Hepatocyte (in vitro differentiated cells): ENCODE results near the gene MT3. TPM values are rescaled to one million over a fixed set of nuclear protein-coding genes. Genes with fewer than 3 reads are reported as not detected.

ENCODE experiments used
- DNase-seq: peaks from one replicate; pipeline ENCODE4 v3.0.0-alpha.2; 2016; ENCODE audit warnings: low spot score
- H2AFZ ChIP-seq: fragments of 200-600 bp; sonication (generic); 2 replicates; pipeline ENCODE4 v1.6.0; 2016; ENCODE audit warnings: antibody characterized with exemption, mild to moderate bottlenecking
- H3K27ac ChIP-seq: fragments of 200-600 bp; sonication (generic); 2 replicates; pipeline ENCODE4 v1.5.1; 2016; ENCODE audit warnings: mild to moderate bottlenecking
- H3K27me3 ChIP-seq: fragments of 200-600 bp; sonication (generic); 2 replicates; pipeline ENCODE4 v1.6.1; 2016
- H3K36me3 ChIP-seq: fragments of 200-600 bp; sonication (generic); replicated peaks from 2 replicates; pipeline ENCODE4 v1.5.1; 2016; ENCODE audit warnings: low read depth; ENCODE audit not compliant: insufficient read depth
- H3K4me1 ChIP-seq: fragments of 200-600 bp; sonication (generic); 2 replicates; pipeline ENCODE4 v1.5.1; 2016; ENCODE audit warnings: mild to moderate bottlenecking, moderate library complexity; ENCODE audit not compliant: insufficient read depth
- H3K4me2 ChIP-seq: fragments of 200-600 bp; sonication (generic); 2 replicates; pipeline ENCODE4 v1.6.0; 2016
- H3K4me3 ChIP-seq: fragments of 200-600 bp; sonication (generic); 2 replicates; pipeline ENCODE4 v1.5.1; 2016; ENCODE audit warnings: mild to moderate bottlenecking
- H3K79me2 ChIP-seq: fragments of 200-600 bp; sonication (generic); 2 replicates; pipeline ENCODE4 v1.6.0; 2017; ENCODE audit warnings: mild to moderate bottlenecking
- H3K9me2 ChIP-seq: fragments of 200-600 bp; sonication (generic); replicated peaks from 2 replicates; pipeline ENCODE4 v1.6.0; 2017; ENCODE audit warnings: mild to moderate bottlenecking; ENCODE audit not compliant: insufficient read depth
- H3K9me3 ChIP-seq: fragments of 200-600 bp; sonication (generic); 2 replicates; pipeline ENCODE4 v1.5.1; 2016; ENCODE audit warnings: low read depth, mild to moderate bottlenecking
- H4K20me1 ChIP-seq: fragments of 200-600 bp; sonication (generic); 2 replicates; pipeline ENCODE4 v1.6.0; 2016; ENCODE audit warnings: mild to moderate bottlenecking; ENCODE audit not compliant: insufficient read depth, poor library complexity, severe bottlenecking
- CTCF ChIP-seq: fragments of 200-600 bp; sonication (generic); IDR thresholded peaks from 2 replicates; pipeline ENCODE4 v1.5.1; 2016; ENCODE audit warnings: antibody characterized with exemption, mild to moderate bottlenecking; ENCODE audit not compliant: poor library complexity
- EZH2 ChIP-seq: fragments of 200-600 bp; sonication (generic); IDR thresholded peaks from 2 replicates; pipeline ENCODE4 v1.6.1; 2016; ENCODE audit warnings: antibody characterized with exemption, mild to moderate bottlenecking, borderline replicate concordance
- EZH2phosphoT487 ChIP-seq: fragments of 200-600 bp; sonication (generic); IDR thresholded peaks from one replicate; pipeline ENCODE4 v1.6.1; 2018; ENCODE audit warnings: antibody characterized with exemption, mild to moderate bottlenecking, low read depth, moderate library complexity; ENCODE audit not compliant: unreplicated experiment, severe bottlenecking
- WGBS: methylation state at CpG from one replicate; pipeline ENCODE4 v1.1.6; 2016; ENCODE audit warnings: low lambda C conversion rate; ENCODE audit errors: missing lambda C conversion rate; 5-methylcytosine and 5-hydroxymethylcytosine counted together
- polyA plus RNA-seq: library from polyadenylated mRNA; unstranded; fragments of >200 nt; fragmentation: Nextera tagmentation; extraction: Ambion mirVana; gene quantifications from 2 replicates; pipeline ENCODE4 v1.2.1, GENCODE V29; 2016
- total RNA-seq: library from RNA; depleted of rRNA; stranded (reverse); fragments of >200 nt; gene quantifications from 2 replicates; pipeline ENCODE4 v1.2.3, GENCODE V29; 2014

MT3 gene
- total and polyA plus RNA-seq, 2 experiments from 2014 or later = not detected

GRCh38 chr16:56626685-56627084 is 37.4 kb downstream of the MT3 start:
- TF ChIP-seq CTCF (no peak), EZH2 (no peak), EZH2phosphoT487 (no peak)
- 57% methylated on average over 7 of the region's 7 CpGs for WGBS
- Histone ChIP-seq H4K20me1 (no peaks in the 10 kb centered on the region), H3K4me2 (peak overlapping the region; percentile 97), H3K4me1 (peaks cover 4% of the 10 kb centered on the region), H3K36me3 (no peaks in the 10 kb centered on the region), H3K27me3 (peaks cover 54% of the 10 kb centered on the region), H3K27ac (no peak overlapping the region), H3K4me3 (no peak overlapping the region), H2AFZ (no peak overlapping the region), H3K9me2 (no peaks in the 10 kb centered on the region), H3K9me3 (no peaks in the 10 kb centered on the region), H3K79me2 (no peaks in the 10 kb centered on the region)
- no peak for DNase-seq

GRCh38 chr16:56628486-56629350 is 39.4 kb downstream of the MT3 start:
- DNase-seq = no peak
- Histone ChIP-seq H3K36me3 (no peaks in the 10 kb centered on the region), H2AFZ (no peak overlapping the region), H4K20me1 (no peaks in the 10 kb centered on the region), H3K9me2 (no peaks in the 10 kb centered on the region), H3K9me3 (no peaks in the 10 kb centered on the region), H3K79me2 (no peaks in the 10 kb centered on the region), H3K4me1 (peaks cover 9% of the 10 kb centered on the region), H3K4me2 (no peak overlapping the region), H3K27me3 (peaks cover 70% of the 10 kb centered on the region), H3K27ac (no peak overlapping the region), H3K4me3 (no peak overlapping the region)
- 72% methylated on average over 9 of the region's 9 CpGs for WGBS
- TF ChIP-seq EZH2phosphoT487 (no peak), CTCF (no peak), EZH2 (no peak)

GRCh38 chr16:56629531-56629930 is 40.2 kb downstream of the MT3 start:
- Histone ChIP-seq H3K79me2 (no peaks in the 10 kb centered on the region), H2AFZ (no peak overlapping the region), H3K27ac (no peak overlapping the region), H3K4me3 (no peak overlapping the region), H3K27me3 (peaks cover 78% of the 10 kb centered on the region), H3K36me3 (no peaks in the 10 kb centered on the region), H4K20me1 (no peaks in the 10 kb centered on the region), H3K9me3 (no peaks in the 10 kb centered on the region), H3K9me2 (no peaks in the 10 kb centered on the region), H3K4me1 (peaks cover 9% of the 10 kb centered on the region), H3K4me2 (no peak overlapping the region)
- WGBS = 44% methylated on average over 3 of the region's 3 CpGs
- no peak for TF ChIP-seq EZH2phosphoT487
- no peak for TF ChIP-seq CTCF
- TF ChIP-seq EZH2 = no peak
- DNase-seq = no peak
